IgD-negative memory B cell (primary cell): ENCODE measurements around the gene TMEM81. TPM values are rescaled to one million over a fixed set of nuclear protein-coding genes. Genes with fewer than 3 reads are reported as not detected.
A peak's percentile ranks its signal among the peaks of the same experiment; 100 is the strongest.

Source experiments
- H3K27ac Mint-ChIP-seq, 3 donors: one replicate each; pipeline ENCODE4 v1.8.0; 2020 to 2022; ENCODE audit warnings: mild to moderate bottlenecking in 3 of 3, mixed read lengths in 3 of 3, moderate library complexity in 1 of 3
- H3K27me3 Mint-ChIP-seq: one replicate; pipeline ENCODE4 v1.8.0; 2021; ENCODE audit warnings: mixed read lengths
- H3K36me3 Mint-ChIP-seq: one replicate; pipeline ENCODE4 v1.8.0; 2020; ENCODE audit warnings: mild to moderate bottlenecking, mixed read lengths
- H3K4me1 Mint-ChIP-seq, 3 donors: one replicate each; pipeline ENCODE4 v1.8.0; 2020 to 2022; ENCODE audit warnings: mixed read lengths in 3 of 3, mild to moderate bottlenecking in 1 of 3
- H3K4me3 Mint-ChIP-seq, 4 donors: one replicate each; pipeline ENCODE4 v1.8.0; 2020 to 2022; ENCODE audit warnings: mild to moderate bottlenecking in 4 of 4, mixed read lengths in 4 of 4, moderate library complexity in 3 of 4
- H3K9me3 Mint-ChIP-seq, 3 donors: one replicate each; pipeline ENCODE4 v1.8.0; 2020 to 2021; ENCODE audit warnings: mixed read lengths in 3 of 3, mild to moderate bottlenecking in 1 of 3
- polyA plus RNA-seq: library from polyadenylated mRNA; unstranded; fragments of 300-500 nt; fragmentation: Illumina TruSeq; gene quantifications from one replicate; pipeline ENCODE4 v1.2.3, GENCODE V29; 2021

TMEM81 gene
- polyA plus RNA-seq, 1 donor from 2014 or later = 0.83 TPM

GRCh38 chr1:205057808-205058575 is 26.3 kb downstream of the TMEM81 start:
- Mint-ChIP-seq H3K9me3 (no peaks in the 10 kb centered on the region), H3K4me1 (peaks cover 0 to 4% (median 0%) of the 10 kb centered on the region in 3 donors), H3K36me3 (peaks cover 2% of the 10 kb centered on the region), H3K4me3 (no peak overlapping the region), H3K27me3 (peaks cover 6% of the 10 kb centered on the region), H3K27ac (no peak overlapping the region)

- H3K9me3 Mint-ChIP-seq = no peaks in the 10 kb centered on the region
- peaks cover 0 to 4% (median 0%) of the 10 kb centered on the region in 3 donors for H3K4me1 Mint-ChIP-seq
- H3K36me3 Mint-ChIP-seq = peaks cover 2% of the 10 kb centered on the region
- H3K4me3 Mint-ChIP-seq = no peak overlapping the region
- peaks cover 6% of the 10 kb centered on the region for H3K27me3 Mint-ChIP-seq
- no peak overlapping the region for H3K27ac Mint-ChIP-seq
These were observed 27.2 kb downstream of the TMEM81 start for GRCh38 chr1:205056956-205057568.

GRCh38 chr1:205056188-205056611 is 28.1 kb downstream of the TMEM81 start:
- Mint-ChIP-seq H3K4me1 (peaks cover 0 to 1% (median 0%) of the 10 kb centered on the region in 3 donors), H3K27me3 (peaks cover 6% of the 10 kb centered on the region), H3K9me3 (no peaks in the 10 kb centered on the region), H3K27ac (no peak overlapping the region), H3K4me3 (no peak overlapping the region), H3K36me3 (peaks cover 2% of the 10 kb centered on the region)

- Mint-ChIP-seq H3K4me3 (peak overlapping the region in 1 of 4 donors; percentile 51), H3K36me3 (peaks cover 2% of the 10 kb centered on the region), H3K9me3 (no peaks in the 10 kb centered on the region), H3K4me1 (peaks cover 0 to 1% (median 0%) of the 10 kb centered on the region in 3 donors), H3K27ac (no peak overlapping the region), H3K27me3 (peaks cover 5% of the 10 kb centered on the region)
These were observed 30.2 kb downstream of the TMEM81 start for GRCh38 chr1:205054013-205054412.

- Mint-ChIP-seq H3K27me3 (peaks cover 4% of the 10 kb centered on the region), H3K9me3 (no peaks in the 10 kb centered on the region), H3K4me3 (no peak overlapping the region), H3K4me1 (peaks cover 0 to 1% (median 0%) of the 10 kb centered on the region in 3 donors), H3K36me3 (peaks cover 2% of the 10 kb centered on the region), H3K27ac (no peak overlapping the region)
These were observed 31.0 kb downstream of the TMEM81 start for GRCh38 chr1:205053296-205053695.

- H3K36me3 Mint-ChIP-seq = peaks cover 2% of the 10 kb centered on the region
- no peak overlapping the region for H3K4me3 Mint-ChIP-seq
- peaks cover 4% of the 10 kb centered on the region for H3K27me3 Mint-ChIP-seq
- peaks cover 0 to 1% (median 0%) of the 10 kb centered on the region in 3 donors for H3K4me1 Mint-ChIP-seq
- no peak overlapping the region for H3K27ac Mint-ChIP-seq
- no peaks in the 10 kb centered on the region for H3K9me3 Mint-ChIP-seq
These were observed 31.6 kb downstream of the TMEM81 start for GRCh38 chr1:205052690-205053089.

- H3K4me3 Mint-ChIP-seq = no peak overlapping the region
- H3K27me3 Mint-ChIP-seq = peaks cover 17% of the 10 kb centered on the region
- H3K36me3 Mint-ChIP-seq = no peaks in the 10 kb centered on the region
These were observed 34.8 kb downstream of the TMEM81 start for GRCh38 chr1:205049479-205049878.

GRCh38 chr1:205048382-205048781 is 35.9 kb downstream of the TMEM81 start:
- Mint-ChIP-seq H3K9me3 (no peaks in the 10 kb centered on the region), H3K4me1 (no peaks in the 10 kb centered on the region), H3K27ac (no peak overlapping the region), H3K27me3 (peaks cover 23% of the 10 kb centered on the region), H3K36me3 (no peaks in the 10 kb centered on the region), H3K4me3 (no peak overlapping the region)

More at GRCh38 chr1:205049479-205049878, 34.8 kb downstream of the TMEM81 start:
- Mint-ChIP-seq H3K27ac (no peak overlapping the region), H3K4me1 (no peaks in the 10 kb centered on the region), H3K9me3 (no peaks in the 10 kb centered on the region)

GRCh38 chr1:205047764-205048231 is 36.5 kb downstream of the TMEM81 start:
- H3K4me3 Mint-ChIP-seq = no peak overlapping the region
- H3K9me3 Mint-ChIP-seq = no peaks in the 10 kb centered on the region
- no peaks in the 10 kb centered on the region for H3K36me3 Mint-ChIP-seq
- peaks cover 23% of the 10 kb centered on the region for H3K27me3 Mint-ChIP-seq
- H3K27ac Mint-ChIP-seq = no peak overlapping the region
- H3K4me1 Mint-ChIP-seq = no peaks in the 10 kb centered on the region

- no peak overlapping the region for H3K27ac Mint-ChIP-seq
- H3K9me3 Mint-ChIP-seq = no peaks in the 10 kb centered on the region
- no peaks in the 10 kb centered on the region for H3K36me3 Mint-ChIP-seq
- H3K27me3 Mint-ChIP-seq = peaks cover 31% of the 10 kb centered on the region
- no peaks in the 10 kb centered on the region for H3K4me1 Mint-ChIP-seq
- H3K4me3 Mint-ChIP-seq = no peak overlapping the region
These were observed 37.4 kb downstream of the TMEM81 start for GRCh38 chr1:205046870-205047269.

- Mint-ChIP-seq H3K9me3 (no peaks in the 10 kb centered on the region), H3K27me3 (peaks cover 41% of the 10 kb centered on the region), H3K4me3 (peak overlapping the region in 1 of 4 donors; percentile 24), H3K36me3 (no peaks in the 10 kb centered on the region), H3K27ac (no peak overlapping the region), H3K4me1 (no peaks in the 10 kb centered on the region)
These were observed 39.1 kb downstream of the TMEM81 start for GRCh38 chr1:205045146-205045545.

GRCh38 chr1:205044741-205045140 is 39.5 kb downstream of the TMEM81 start:
- Mint-ChIP-seq H3K9me3 (no peaks in the 10 kb centered on the region), H3K27ac (no peak overlapping the region), H3K4me1 (no peaks in the 10 kb centered on the region), H3K27me3 (peaks cover 41% of the 10 kb centered on the region), H3K36me3 (no peaks in the 10 kb centered on the region), H3K4me3 (no peak overlapping the region)

- Mint-ChIP-seq H3K4me3 (no peak overlapping the region), H3K4me1 (no peaks in the 10 kb centered on the region), H3K9me3 (no peaks in the 10 kb centered on the region), H3K27me3 (peaks cover 41% of the 10 kb centered on the region), H3K27ac (no peak overlapping the region), H3K36me3 (no peaks in the 10 kb centered on the region)
These were observed 40.4 kb downstream of the TMEM81 start for GRCh38 chr1:205043866-205044265.

- H3K4me1 Mint-ChIP-seq = no peaks in the 10 kb centered on the region
- no peaks in the 10 kb centered on the region for H3K36me3 Mint-ChIP-seq
- H3K4me3 Mint-ChIP-seq = no peak within 1 kb of the TSS
- peaks cover 0 to 1% (median 0%) of the 10 kb centered on the region in 3 donors for H3K9me3 Mint-ChIP-seq
- H3K27ac Mint-ChIP-seq = no peak within 1 kb of the TSS
- peaks cover 41% of the 10 kb centered on the region for H3K27me3 Mint-ChIP-seq
These were observed 41.1 kb downstream of the TMEM81 start, which contains the start of gene CNTN2 for GRCh38 chr1:205042911-205043806. Gene CNTN2 (plus strand): TSS chr1:205043212. CDS start chr1:205053186, 9,974 bp downstream.
